Fibroblast of lung (primary cell): ENCODE data around the gene HLA-DOA. TPM values are rescaled to one million over a fixed set of nuclear protein-coding genes. Genes with fewer than 3 reads are reported as not detected.

Source experiments
- DNase-seq, 2 donors: peaks; one replicate each; pipeline versions ENCODE4 v3.0.0 to v3.0.0-alpha.2; 2010; ENCODE audit warnings: low read depth in 2 of 2
- H2AFZ ChIP-seq: 2 replicates; pipeline ENCODE4 v1.5.1; 2012; ENCODE audit warnings: low read length, control low read depth, inconsistent platforms
- H3K27ac ChIP-seq: 2 replicates; pipeline ENCODE4 v1.5.1; 2011; ENCODE audit warnings: low read length, control low read depth; ENCODE audit not compliant: insufficient read depth
- H3K27me3 ChIP-seq: 2 replicates; pipeline ENCODE4 v1.5.1; 2011; ENCODE audit warnings: mild to moderate bottlenecking, low read length; ENCODE audit not compliant: control insufficient read depth, insufficient read depth
- H3K36me3 ChIP-seq: 2 replicates; pipeline ENCODE4 v1.5.1; 2011; ENCODE audit warnings: low read length; ENCODE audit not compliant: control insufficient read depth, insufficient read depth
- H3K4me1 ChIP-seq: 2 replicates; pipeline ENCODE4 v1.5.1; 2011; ENCODE audit warnings: low read length; ENCODE audit not compliant: control insufficient read depth, insufficient read depth; ENCODE audit errors: extremely low read depth
- H3K4me2 ChIP-seq: 2 replicates; pipeline ENCODE4 v1.5.1; 2011; ENCODE audit warnings: low read length, control low read depth; ENCODE audit not compliant: insufficient read depth; ENCODE audit errors: extremely low read depth
- H3K4me3 ChIP-seq, 4 experiments: fragments of 200-600 bp in 1 of 4; sonication (generic) in 1 of 4; replicated peaks in 1 of 4; 2 replicates each; pipeline ENCODE4 v1.5.1; 2011 to 2016; ENCODE audit warnings: low read length in 4 of 4, low read depth in 3 of 4, mild to moderate bottlenecking in 3 of 4, control low read depth in 2 of 4, inconsistent platforms in 1 of 4, mixed read lengths in 1 of 4; ENCODE audit not compliant: insufficient read depth in 1 of 4; ENCODE audit errors: control extremely low read depth in 1 of 4
- H3K79me2 ChIP-seq: 2 replicates; pipeline ENCODE4 v1.5.1; 2012; ENCODE audit warnings: mild to moderate bottlenecking, low read length, inconsistent platforms; ENCODE audit not compliant: control insufficient read depth, insufficient read depth
- H3K9ac ChIP-seq: 2 replicates; pipeline ENCODE4 v1.5.1; 2011; ENCODE audit warnings: mild to moderate bottlenecking, low read length, control low read depth; ENCODE audit not compliant: insufficient read depth
- H3K9me3 ChIP-seq: 2 replicates; pipeline ENCODE4 v1.5.1; 2012; ENCODE audit warnings: low read depth, low read length; ENCODE audit not compliant: control insufficient read depth, insufficient read depth
- H4K20me1 ChIP-seq: 2 replicates; pipeline ENCODE4 v1.5.1; 2011; ENCODE audit warnings: low read length; ENCODE audit not compliant: control insufficient read depth, insufficient read depth; ENCODE audit errors: extremely low read depth
- EZH2 ChIP-seq: IDR thresholded peaks from 2 replicates; pipeline ENCODE4 v1.5.1; 2012; ENCODE audit warnings: low read length, control low read depth, mild to moderate bottlenecking; ENCODE audit errors: missing control alignments
- polyA plus RNA-seq, 2 donors: library from polyadenylated mRNA; depleted of rRNA in 1 of 2; stranded (reverse) in 1 of 2; unstranded in 1 of 2; fragments of >200 nt; gene quantifications; 2 replicates each; pipeline ENCODE4 v1.2.1, GENCODE V29; 2011 to 2012; ENCODE audit warnings: missing spikeins in 1 of 2
- total RNA-seq: library from RNA; depleted of rRNA; stranded (reverse); fragments of >200 nt; gene quantifications from 2 replicates; pipeline ENCODE4 v1.2.1, GENCODE V29; 2014
- TF ChIP-seq, protein P1 (sequence below), 2 donors: IDR thresholded peaks in 1 of 2; conservative IDR thresholded peaks in 1 of 2; 1 replicate in 1 of 2; 2 replicates in 1 of 2; pipeline ENCODE4 v1.5.1; 2011 to 2012; ENCODE audit warnings: low read length in 2 of 2, control low read depth in 1 of 2, inconsistent platforms in 1 of 2, low read depth in 1 of 2, mild to moderate bottlenecking in 1 of 2

Gene HLA-DOA
- total and polyA plus RNA-seq, 2 donors (not counting 1 experiment from before 2014, with no cell fraction given): not detected

DNA sequence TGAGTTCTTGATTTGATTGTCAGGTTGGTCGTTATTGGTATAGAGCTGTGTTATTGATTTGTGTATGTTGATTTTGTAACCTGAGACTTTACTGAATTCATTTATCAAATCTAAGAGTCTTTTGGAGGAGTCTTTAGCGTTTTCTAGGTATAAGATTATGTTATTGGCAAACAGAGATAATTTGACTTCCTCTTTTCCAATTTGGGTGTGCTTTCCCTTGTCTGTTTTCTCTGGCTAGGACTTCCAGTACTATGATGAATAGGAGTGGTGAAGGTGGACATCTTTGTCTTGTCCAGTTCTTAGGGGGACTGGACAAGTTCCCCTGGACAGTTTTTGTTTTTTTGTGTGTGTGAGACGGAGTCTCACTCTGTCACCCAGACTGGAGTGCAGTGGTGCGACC lies 17.4 kb downstream of the HLA-DOA start:
- H3K27me3 ChIP-seq: peaks cover 6% of the 10 kb centered on the region
- no peaks in the 10 kb centered on the region for H4K20me1 ChIP-seq
- no peaks in the 10 kb centered on the region for H3K4me1 ChIP-seq
- H3K36me3 ChIP-seq: no peaks in the 10 kb centered on the region
- no peak overlapping the region for H3K9ac ChIP-seq
- H2AFZ ChIP-seq: no peak overlapping the region
- no peak overlapping the region for H3K4me2 ChIP-seq
- H3K27ac ChIP-seq: no peak overlapping the region
- H3K4me3 ChIP-seq: no peak overlapping the region
- TF ChIP-seq, protein P1, sequence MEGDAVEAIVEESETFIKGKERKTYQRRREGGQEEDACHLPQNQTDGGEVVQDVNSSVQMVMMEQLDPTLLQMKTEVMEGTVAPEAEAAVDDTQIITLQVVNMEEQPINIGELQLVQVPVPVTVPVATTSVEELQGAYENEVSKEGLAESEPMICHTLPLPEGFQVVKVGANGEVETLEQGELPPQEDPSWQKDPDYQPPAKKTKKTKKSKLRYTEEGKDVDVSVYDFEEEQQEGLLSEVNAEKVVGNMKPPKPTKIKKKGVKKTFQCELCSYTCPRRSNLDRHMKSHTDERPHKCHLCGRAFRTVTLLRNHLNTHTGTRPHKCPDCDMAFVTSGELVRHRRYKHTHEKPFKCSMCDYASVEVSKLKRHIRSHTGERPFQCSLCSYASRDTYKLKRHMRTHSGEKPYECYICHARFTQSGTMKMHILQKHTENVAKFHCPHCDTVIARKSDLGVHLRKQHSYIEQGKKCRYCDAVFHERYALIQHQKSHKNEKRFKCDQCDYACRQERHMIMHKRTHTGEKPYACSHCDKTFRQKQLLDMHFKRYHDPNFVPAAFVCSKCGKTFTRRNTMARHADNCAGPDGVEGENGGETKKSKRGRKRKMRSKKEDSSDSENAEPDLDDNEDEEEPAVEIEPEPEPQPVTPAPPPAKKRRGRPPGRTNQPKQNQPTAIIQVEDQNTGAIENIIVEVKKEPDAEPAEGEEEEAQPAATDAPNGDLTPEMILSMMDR (conservative IDR thresholded peaks at IDR 0.05 in 1 of 2, IDR thresholded peaks at IDR 0.05 in 1 of 2; ENCODE audit: low read depth in 1 of 2, low read length in 2 of 2): no peak
- TF ChIP-seq EZH2: no peak
- DNase-seq: no peak
- no peaks in the 10 kb centered on the region for H3K9me3 ChIP-seq
- H3K79me2 ChIP-seq: no peaks in the 10 kb centered on the region

DNA sequence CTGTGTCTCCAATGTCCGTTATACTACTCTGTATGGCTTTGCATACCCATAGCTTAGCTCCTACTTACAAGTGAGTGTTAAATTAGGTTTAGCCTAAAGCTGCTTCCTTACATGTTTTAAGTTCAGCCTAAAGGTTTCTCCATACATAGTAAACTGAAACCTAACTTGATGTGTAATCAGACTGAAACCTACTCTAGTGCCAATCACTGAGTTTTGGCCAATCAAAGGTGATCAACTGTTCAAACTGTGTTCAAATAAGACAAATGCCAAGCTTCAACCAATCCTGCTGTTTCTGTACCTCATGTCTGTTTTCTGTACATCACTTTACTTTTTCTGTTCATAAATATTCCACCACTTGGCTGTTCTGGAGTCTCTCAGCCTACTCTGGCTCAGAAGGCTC lies 20.0 kb downstream of the HLA-DOA start:
- no peak overlapping the region for H3K4me2 ChIP-seq
- no peak for DNase-seq
- H3K27me3 ChIP-seq: no peaks in the 10 kb centered on the region
- H3K27ac ChIP-seq: no peak overlapping the region
- no peaks in the 10 kb centered on the region for H3K36me3 ChIP-seq
- no peak for TF ChIP-seq EZH2
- TF ChIP-seq, protein P1 (conservative IDR thresholded peaks at IDR 0.05 in 1 of 2, IDR thresholded peaks at IDR 0.05 in 1 of 2; ENCODE audit: low read depth in 1 of 2, low read length in 2 of 2): no peak
- H2AFZ ChIP-seq: no peak overlapping the region
- H3K79me2 ChIP-seq: no peaks in the 10 kb centered on the region
- H3K9me3 ChIP-seq: no peaks in the 10 kb centered on the region
- no peak overlapping the region for H3K4me3 ChIP-seq
- no peaks in the 10 kb centered on the region for H3K4me1 ChIP-seq
- H4K20me1 ChIP-seq: no peaks in the 10 kb centered on the region
- no peak overlapping the region for H3K9ac ChIP-seq

DNA sequence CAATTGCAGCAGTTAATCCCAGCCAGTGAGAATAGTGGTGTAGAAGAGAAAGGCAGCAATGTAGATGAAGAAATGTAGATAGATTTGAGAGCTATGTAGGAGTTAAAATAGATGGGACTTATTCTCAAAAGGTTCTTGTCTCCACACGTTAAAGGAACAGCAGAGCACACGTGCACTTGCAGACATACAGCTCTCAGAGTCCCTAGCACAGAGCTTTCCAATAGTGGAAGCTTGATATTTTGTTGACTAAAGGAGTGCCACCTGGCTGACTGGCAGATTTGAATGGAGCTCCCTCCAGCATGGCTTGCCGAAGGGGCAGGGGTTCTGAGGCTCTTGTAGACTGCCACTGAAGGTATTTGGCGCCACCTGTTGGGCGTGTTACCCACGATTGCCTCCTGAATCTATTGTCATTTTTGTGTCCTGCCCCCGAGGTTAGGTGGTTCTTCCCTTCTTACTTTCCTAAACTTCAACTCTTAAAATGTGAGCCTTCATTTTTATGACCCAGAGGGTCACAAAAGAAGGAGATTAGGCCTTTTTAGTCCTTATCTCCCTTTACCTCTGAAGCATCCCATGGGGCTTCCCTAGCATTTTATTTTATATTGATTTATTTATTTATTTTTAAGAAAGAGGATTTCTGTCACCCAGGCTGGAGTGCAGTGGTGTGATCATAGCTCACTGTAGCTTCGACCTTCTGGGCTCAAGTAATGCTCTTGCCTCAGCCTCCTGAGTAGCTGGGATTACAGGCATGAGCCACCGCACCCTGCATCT lies 24.6 kb downstream of the HLA-DOA start:
- Histone ChIP-seq H3K4me1 (no peaks in the 10 kb centered on the region), H3K9ac (no peak overlapping the region), H3K9me3 (no peaks in the 10 kb centered on the region), H3K4me3 (no peak overlapping the region), H3K27me3 (no peaks in the 10 kb centered on the region), H3K4me2 (no peak overlapping the region), H2AFZ (no peak overlapping the region), H4K20me1 (no peaks in the 10 kb centered on the region), H3K79me2 (peaks cover 4% of the 10 kb centered on the region), H3K36me3 (peaks cover 10% of the 10 kb centered on the region), H3K27ac (no peak overlapping the region)
- DNase-seq: peak; percentile 77 to 85
- TF ChIP-seq, protein P1 (conservative IDR thresholded peaks at IDR 0.05 in 1 of 2, IDR thresholded peaks at IDR 0.05 in 1 of 2; ENCODE audit: low read depth in 1 of 2, low read length in 2 of 2): peak; percentile 81 to 88
- TF ChIP-seq EZH2: no peak
